ENCODE measurements around the gene FAM32A. TPM values are rescaled to one million over a fixed set of nuclear protein-coding genes. Genes with fewer than 3 reads are reported as not detected.

FAM32A gene
- total RNA-seq, 1 donor, result 89.1 TPM

GRCh38 chr19:16155128-16155527 is 30.1 kb upstream of the FAM32A start:
- no peak for DNase-seq (ENCODE audit: low read depth)
- H3K4me3 ChIP-seq (ENCODE audit: low read depth, low read length), result no peak overlapping the region
- TF ChIP-seq CTCF (IDR thresholded peaks at IDR 0.05; ENCODE audit: insufficient read depth, low read length), result no peak

GRCh38 chr19:16156904-16157303 is 28.3 kb upstream of the FAM32A start:
- H3K4me3 ChIP-seq (ENCODE audit: low read depth, low read length), result no peak overlapping the region
- DNase-seq (ENCODE audit: low read depth), result no peak
- no peak for TF ChIP-seq CTCF (IDR thresholded peaks at IDR 0.05; ENCODE audit: insufficient read depth, low read length)

GRCh38 chr19:16157601-16158000 is 27.6 kb upstream of the FAM32A start:
- no peak for DNase-seq (ENCODE audit: low read depth)
- H3K4me3 ChIP-seq (ENCODE audit: low read depth, low read length), result no peak overlapping the region
- TF ChIP-seq CTCF (IDR thresholded peaks at IDR 0.05; ENCODE audit: insufficient read depth, low read length), result no peak

- no peak for TF ChIP-seq CTCF (IDR thresholded peaks at IDR 0.05; ENCODE audit: insufficient read depth, low read length)
- no peak overlapping the region for H3K4me3 ChIP-seq (ENCODE audit: low read depth, low read length)
- DNase-seq (ENCODE audit: low read depth), result no peak
Measured at GRCh38 chr19:16159655-16160054, 25.6 kb upstream of the FAM32A start.

- H3K4me3 ChIP-seq (ENCODE audit: low read depth, low read length), result no peak overlapping the region
- TF ChIP-seq CTCF (IDR thresholded peaks at IDR 0.05; ENCODE audit: insufficient read depth, low read length), result no peak
- no peak for DNase-seq (ENCODE audit: low read depth)
Measured at GRCh38 chr19:16160445-16160942, 24.7 kb upstream of the FAM32A start.

GRCh38 chr19:16160943-16161560 is 24.2 kb upstream of the FAM32A start:
- H3K4me3 ChIP-seq (ENCODE audit: low read depth, low read length), result no peak overlapping the region
- no peak for TF ChIP-seq CTCF (IDR thresholded peaks at IDR 0.05; ENCODE audit: insufficient read depth, low read length)
- DNase-seq (ENCODE audit: low read depth), result peak; percentile 38

- DNase-seq (ENCODE audit: low read depth), result peak; percentile 45
- TF ChIP-seq CTCF (IDR thresholded peaks at IDR 0.05; ENCODE audit: insufficient read depth, low read length), result no peak
- H3K4me3 ChIP-seq (ENCODE audit: low read depth, low read length), result no peak overlapping the region
Measured at GRCh38 chr19:16161840-16162239, 23.4 kb upstream of the FAM32A start.

All from fibroblast of the aortic adventitia (primary cell).